GM21367 (cell line): ENCODE results near the gene TCAIM.
"Not testable (repeated sequence)": the region's sequence is repeated elsewhere in the genome, so short reads cannot be mapped to it uniquely, and the experiment has no call there.

ENCODE experiments used
- ATAC-seq: cut with Tn5 transposase; IDR thresholded peaks from one replicate; pipeline ENCODE4 v1.9.1; 2021; ENCODE audit not compliant: unreplicated experiment

The TCAIM gene

DNA sequence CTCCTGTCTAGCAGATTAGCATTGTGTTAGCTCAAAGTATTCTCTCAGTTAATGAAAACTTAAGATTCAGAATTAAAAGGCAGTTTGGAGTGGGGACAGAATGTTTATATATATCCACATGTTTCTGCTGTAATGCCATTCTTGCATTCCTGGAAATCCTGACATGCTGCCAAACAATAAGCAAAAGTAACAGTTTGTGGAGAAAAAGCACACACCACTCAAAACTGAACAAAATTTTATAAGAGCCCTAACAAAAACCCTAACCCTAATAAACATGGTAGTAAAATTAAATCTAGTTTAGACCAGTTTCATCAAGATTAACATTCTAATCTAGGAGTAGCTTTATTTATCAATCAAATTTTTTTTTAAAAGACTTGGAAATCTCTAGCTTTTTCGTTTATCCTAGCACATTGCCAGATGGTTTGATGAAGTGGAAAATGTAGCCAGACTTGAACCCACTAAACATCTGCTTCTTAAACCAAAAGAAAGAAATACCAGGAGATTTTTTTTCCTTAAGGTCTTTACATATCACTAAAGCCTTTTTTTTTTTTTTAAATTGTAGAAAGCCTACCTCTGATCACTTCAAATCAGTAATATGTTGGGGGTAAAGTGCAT, 3.7 kb downstream of the TCAIM start:
- ATAC-seq = no peak

DNA sequence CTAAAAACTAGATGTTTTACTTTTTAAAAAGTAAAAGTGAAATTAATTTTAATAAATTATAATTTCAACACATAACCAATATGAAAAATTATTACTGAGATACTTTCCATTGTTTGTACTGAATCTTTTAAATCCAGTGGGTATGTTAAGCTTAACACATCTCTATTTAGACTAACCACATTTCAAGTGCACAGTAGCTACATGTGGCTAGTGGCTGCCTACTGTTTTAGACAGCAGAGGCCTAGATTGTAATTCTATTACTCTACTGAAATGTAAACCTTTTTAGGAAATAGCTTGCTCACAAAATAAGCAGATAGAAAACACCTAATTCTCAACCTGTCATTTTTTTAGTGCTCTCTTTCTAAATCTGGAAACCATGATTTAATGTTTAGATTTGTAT, 4.9 kb downstream of the TCAIM start:
- no peak for ATAC-seq

DNA sequence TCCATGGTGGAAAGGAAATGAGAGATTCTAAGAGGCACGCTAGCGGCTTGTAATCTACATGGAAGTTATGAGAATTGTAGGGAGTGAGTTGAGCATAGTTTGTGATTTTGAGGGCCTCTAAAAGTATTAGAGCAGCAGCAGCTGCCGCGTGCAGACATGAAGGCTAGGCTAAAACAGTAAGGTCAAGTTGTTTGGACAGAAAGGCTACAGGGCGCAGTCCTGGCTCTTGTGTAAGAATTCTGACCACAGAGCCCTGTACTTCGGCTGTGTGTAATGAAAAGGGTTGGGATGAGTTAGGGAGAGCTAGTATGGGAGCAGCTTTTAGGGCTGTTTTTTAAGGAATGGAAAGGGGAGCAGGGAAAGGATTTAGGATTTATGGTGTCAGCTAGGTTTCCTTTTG, 8.0 kb downstream of the TCAIM start:
- not testable (repeated sequence) for ATAC-seq

DNA sequence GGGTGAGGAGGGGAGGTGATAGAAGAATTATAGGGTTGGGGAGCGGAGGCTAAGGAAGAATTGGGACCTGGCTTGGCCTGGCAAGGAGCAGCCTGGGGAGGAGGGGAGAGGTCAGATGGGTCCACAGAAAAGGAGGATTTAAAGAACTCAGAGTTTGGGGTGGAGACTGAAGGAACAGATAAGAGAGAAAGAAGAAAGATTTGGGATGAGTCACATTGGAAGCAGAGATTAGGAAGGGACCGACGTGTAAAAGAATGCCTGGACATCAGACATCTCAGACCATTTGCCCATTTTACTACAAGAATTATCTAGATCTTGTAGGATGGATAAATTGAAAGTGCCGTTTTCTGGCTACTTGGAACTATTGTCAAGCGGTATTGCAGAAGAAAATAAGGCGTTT, 10.4 kb downstream of the TCAIM start:
- ATAC-seq = no peak

DNA sequence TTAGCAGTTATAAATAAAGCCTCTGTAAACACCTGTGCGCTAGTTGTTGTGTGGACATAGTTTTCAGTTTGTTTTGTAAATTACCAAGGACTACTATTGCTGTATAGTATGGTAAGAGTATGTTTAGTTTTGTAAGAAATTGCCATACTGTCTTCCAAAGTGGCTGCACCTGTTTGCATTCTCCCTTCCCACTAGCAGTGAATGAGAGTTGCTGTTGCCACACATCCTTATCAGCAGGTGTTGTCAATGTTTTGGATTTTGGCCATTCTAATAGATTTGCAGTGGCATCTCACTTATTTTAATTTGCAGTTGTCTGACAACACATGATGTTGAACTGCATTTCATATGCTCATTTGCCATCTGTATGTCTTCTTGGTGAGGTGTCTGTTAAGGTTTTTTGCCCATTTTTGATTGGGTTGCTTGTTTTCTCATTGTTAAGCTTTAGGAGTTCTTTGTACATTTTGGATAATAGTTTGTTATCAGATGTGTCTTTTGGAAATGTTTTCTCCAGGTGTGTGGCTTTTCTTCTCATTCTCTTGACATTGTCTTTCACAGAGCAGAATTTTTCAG, 14.9 kb downstream of the TCAIM start:
- no peak for ATAC-seq

DNA sequence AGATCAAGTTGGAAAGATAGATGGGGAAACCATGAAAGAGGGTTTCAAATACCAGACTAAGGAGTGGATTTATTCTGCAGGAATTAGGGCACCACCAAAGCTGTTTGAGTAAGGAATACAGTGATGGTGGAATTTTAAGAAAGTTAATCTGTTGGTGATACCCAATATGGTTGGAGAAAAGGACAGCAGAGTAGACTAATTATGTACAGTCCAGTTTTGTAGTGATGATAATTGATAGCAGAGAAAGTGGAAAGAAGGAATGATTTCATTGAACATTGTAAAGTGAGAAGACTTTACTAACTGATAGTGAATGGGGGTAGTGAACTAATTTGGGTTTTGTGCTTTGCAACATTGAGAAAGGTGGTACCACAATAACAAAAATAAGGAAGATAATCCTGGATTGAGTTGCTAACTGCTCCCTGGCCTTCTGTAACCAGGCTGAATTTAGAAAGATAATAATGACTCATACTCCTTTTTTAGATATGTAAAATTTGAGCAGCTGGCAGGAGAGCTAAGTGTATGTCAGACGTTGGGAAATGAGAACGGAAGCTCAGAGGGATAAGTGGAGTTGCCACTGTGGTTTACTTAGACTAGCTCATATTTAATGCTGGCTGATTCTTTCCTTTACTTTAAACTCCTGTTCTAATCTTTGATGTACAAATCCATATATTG, 16.9 kb downstream of the TCAIM start:
- no peak for ATAC-seq

DNA sequence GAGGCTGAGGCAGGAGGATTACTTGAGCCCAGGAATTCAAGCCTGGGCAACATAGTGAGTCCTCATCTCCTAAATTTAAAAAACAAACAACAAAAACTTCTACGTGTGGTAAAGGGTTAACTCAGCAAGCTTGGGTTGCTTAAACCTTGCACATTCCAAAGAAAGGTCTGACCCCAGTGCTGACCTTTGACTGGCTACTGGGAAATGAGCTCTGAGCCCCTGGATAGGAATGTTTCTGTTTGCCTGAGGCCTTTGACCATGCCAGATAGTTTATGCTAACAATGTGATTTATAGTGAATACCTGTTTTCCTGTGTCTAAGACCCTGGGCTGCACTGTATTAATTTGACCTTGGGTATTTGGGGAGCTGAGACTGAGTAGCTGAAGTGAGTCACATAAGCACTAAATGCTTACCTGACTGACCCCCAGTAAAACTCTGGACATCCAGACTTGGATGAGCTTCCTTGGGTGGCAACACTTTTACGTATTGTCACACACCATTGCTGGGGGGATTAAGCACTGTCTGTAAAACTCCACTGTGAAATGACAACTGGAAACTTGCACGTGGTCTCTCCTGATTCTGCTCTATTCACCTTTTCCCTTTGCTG, 20.7 kb downstream of the TCAIM start:
- no peak for ATAC-seq

DNA sequence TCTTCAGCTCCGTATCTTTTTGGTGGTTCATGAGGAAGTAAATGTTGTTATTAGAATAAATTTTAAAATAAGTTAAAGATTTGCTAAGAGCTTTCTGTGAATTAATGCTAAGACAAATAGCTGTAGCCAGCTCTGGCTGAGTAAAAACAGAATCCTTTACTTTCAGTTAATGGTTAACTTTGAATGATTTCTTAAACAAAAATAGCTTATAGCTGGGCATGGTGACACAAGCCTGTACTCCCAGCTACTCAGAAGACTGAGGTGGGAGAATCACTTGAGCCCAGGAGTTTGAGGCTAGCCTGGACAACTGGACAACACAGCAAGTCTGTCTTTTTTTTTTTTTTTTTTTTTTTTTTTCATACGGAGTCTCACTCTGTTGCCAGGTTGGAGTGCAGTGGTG, 25.0 kb downstream of the TCAIM start:
- no peak for ATAC-seq

DNA sequence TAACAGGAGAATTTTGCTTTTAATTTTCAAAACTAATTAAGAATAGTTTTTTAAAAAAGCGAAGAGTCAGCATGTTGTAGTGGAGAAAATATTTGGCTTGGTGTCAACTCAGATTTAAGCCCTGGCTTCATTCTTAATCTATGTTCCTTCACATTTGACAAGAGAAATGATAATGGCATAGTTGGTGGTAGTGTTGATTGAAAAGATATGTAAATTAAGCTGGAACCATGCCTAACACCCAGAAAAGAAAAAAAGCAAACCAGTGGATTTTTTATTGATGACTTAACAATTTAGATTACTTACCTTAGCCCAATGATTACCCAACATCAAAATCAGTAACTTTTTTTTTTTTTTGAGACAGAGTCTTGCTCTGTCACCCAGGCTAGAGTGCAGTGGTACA, 27.4 kb downstream of the TCAIM start:
- no peak for ATAC-seq

DNA sequence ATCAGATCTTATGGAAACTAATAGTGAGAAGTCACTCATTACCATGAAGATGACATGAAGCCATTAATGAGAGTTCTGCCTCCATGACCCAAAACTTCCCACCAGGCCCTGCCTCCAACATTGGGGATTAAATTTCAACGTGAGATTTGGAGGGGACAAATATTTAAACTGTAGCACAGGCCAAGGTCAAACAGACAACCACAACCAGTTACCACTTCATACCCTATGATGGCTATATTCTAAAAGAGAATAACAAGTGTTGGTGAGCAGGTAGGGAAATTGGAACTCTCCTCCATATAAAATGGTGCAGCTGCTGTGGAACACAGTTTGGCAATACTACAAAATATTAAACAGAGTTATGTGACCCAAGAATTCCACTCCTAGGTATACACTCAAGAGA, 36.9 kb downstream of the TCAIM start:
- ATAC-seq = no peak

DNA sequence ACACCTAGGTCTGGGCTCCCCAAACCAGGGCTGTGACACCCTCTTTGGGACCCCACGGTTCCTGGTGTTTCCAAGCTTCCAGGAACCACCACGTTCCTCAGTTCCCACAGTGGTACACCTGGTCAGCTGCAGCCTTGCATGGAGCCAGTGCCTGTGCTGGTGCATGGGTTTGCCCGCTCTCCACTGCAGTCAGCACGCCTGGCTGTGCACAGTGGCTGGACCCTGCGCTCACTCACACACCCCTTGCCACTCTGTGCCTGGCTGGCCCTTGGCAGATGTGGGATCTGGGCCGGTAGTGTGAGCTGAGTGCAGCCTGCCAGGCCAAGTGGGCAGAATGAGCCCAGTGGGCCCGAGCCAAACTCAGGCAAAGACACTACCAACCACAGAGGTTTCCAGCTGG, 48.8 kb downstream of the TCAIM start:
- ATAC-seq = no peak

DNA sequence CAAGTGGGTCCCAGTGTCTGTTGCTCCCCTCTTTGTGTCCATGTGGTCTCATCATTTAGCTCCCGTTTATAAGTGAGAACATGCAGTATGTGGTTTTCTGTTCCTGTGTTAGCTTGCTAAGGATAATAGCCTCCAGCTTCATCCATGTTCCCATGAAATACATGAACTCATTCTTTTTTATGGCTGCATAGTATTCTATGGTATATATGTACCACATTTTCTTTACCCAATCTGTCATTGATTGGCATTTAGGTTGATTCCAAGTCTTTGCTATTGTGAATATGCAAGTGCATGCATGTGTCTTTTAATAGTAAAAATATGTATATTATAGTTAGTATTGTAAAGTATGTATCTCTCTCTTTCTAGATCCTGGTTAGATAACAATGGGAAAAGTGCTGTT, 53.9 kb downstream of the TCAIM start:
- ATAC-seq = no peak

DNA sequence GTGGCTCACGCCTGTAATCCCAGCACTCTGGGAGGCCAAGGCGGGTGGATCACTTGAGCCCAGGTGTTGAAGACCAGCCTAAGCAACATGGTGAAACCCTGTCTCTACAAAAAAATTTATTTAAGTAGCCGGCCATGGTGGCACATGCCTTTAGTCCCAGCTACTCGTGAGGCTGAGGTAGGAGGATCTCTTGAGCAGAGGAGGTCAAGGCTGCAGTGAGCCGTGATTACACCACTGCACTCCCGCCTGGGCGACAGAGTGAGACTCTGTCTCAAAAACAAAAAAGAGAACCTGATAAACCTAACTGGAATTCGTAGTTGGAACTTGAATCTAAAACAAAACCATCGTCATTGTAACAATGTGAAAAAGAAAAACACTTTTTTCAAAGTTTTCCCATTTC, 57.1 kb downstream of the TCAIM start:
- no peak for ATAC-seq

DNA sequence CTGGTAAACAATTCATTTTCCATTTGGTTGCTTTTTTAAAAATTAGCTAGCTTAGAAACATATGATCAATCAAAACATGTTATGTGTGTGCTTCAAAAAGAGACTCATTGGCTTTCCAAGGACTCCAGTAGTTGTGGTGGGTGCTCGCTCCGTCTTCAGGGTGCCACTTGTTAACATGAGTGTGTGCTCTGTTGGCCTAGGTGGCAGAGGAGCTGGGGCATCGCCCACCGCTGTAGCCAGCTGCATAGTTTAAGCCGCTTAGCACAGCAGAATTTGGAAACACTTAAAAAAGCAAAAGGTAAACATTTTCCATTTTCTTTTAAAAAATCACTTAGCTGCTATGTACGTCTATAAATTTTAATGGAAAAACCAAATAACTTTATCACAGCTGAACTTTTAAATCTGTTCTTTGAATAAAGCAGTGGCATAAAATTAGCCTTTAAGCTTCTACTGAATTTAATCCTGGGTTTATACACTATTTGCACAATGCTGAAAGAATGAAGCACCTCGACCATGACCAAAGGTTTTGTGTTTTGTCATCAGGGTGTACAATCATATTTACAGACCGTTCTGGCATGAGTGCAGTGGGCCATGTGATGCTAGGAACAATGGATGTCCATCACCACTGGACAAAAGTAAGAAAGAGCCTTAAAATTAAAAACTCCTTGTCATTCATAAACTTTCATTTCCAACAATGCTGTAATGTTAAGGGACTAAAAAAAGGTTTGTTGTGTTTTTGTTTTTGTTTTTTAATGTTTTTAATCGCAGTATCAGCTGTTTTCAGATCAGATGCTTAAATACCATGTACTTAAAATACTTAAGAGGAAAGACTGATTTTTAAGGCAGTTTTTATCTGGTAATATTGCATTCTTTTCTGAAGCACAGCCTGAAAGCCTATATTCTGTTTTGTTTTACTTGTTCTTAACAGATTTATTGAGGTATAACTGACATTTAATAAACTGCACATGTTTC, 57.9 kb downstream of the TCAIM start:
- no peak for ATAC-seq

DNA sequence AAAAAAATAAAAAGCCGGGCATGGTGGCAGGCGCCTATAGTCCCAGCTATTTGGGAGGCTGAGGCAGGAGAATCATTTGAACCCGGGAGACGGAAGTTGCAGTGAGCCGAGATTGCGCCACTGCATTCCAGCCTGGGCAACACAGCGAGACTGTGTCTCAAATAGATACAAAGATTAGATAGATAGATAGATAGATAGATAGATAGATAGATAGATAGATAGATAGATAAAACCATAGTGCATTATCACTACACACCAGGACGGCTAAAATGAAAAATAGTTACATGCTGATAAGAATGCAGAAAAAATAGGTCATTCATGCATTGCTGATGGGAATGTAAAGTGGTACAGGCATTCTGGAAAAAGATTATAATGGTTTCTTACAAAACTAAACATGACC, 59.7 kb downstream of the TCAIM start:
- ATAC-seq = not testable (repeated sequence)

DNA sequence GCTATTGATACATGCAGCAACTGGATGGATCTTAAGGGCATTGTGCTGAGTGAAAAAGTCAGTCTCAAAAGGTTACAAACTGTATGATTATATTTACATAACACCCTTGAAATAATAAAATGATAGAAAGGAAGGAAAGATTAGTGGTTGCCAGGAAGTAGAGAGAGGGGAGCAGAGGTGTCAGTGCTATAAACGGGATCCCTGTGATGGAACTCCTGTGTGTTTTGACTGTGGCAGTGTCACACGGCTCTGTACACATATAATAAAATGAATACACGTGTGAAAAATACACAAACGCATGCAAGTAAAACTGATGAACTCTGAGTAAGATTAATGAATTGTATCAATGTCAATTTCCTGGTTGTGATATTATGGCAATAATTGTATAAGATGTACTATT, 60.3 kb downstream of the TCAIM start:
- ATAC-seq = no peak

DNA sequence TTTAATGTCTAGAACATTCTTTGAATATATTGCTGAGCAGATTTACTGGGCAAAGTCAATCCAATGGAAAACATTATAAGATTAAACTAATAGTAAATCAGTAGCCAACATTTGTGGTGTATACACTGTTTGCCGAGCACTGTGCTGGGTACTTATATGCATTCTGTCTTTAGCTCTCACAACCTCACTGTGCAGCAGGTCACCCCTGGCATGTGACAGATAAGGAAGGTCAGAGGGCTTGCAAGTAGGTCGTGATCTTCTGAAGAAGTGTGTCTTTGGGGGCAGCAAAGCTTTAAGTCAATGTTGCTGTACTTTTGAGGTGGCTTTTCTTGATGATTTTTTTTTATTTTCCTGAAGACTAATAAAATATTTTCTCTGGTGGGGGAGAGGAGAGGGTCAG, 62.2 kb downstream of the TCAIM start:
- no peak for ATAC-seq

DNA sequence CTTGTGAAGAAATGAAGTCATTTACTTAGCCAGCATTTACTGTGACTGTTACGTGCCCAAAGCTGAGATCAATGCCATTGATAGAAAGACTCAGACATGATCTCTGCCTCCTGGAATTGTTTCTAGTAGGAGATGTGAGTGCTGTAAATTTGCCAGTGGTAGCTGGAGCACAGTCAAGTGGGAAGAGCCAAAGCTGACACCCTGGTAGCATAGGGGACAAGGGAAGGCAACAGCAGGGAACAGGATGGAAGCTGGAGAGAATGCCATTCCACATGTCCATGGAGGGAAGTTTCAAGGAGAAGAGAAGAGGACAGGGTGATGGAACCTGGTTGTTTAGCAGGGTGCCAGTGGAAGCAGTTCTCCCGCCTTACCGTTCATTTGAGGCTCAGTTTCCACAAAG, 64.0 kb downstream of the TCAIM start:
- ATAC-seq = no peak

DNA sequence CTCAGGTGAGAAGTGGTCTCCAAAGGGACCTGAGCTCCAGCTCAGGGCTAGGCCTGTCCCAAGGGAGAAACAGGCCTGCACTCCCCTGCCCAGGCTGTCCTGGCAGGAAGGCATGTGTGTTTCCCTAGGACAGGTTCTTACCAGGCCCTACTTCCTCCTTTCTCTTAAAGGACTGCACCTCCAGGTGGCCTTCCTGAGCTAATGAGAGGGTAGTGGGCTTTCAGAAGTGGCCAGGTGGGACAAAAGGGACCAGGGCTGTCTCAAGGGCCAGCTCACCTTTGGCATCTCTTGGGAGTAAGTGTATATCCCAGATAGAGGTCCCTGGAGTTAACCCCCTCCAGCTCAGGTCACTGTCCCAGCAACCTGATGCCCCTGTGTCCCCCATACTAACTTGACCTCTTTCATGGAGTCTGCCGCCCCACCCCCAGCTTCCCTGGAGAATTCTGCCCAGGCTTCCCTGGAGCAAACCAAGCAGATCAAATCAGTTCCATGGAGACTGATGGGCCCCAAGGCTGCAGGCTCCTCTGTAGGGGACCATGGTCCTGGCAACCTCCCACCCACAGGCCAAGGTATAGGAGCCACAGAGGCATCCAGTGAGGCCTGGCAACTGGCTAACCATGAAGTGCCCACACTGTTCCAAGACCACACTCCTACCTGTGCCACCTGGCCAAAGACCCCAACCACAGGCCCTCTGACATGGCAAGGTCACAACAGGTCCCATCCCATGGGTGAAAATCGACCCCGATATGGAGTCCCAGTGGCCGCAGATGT, 71.3 kb downstream of the TCAIM start:
- no peak for ATAC-seq

DNA sequence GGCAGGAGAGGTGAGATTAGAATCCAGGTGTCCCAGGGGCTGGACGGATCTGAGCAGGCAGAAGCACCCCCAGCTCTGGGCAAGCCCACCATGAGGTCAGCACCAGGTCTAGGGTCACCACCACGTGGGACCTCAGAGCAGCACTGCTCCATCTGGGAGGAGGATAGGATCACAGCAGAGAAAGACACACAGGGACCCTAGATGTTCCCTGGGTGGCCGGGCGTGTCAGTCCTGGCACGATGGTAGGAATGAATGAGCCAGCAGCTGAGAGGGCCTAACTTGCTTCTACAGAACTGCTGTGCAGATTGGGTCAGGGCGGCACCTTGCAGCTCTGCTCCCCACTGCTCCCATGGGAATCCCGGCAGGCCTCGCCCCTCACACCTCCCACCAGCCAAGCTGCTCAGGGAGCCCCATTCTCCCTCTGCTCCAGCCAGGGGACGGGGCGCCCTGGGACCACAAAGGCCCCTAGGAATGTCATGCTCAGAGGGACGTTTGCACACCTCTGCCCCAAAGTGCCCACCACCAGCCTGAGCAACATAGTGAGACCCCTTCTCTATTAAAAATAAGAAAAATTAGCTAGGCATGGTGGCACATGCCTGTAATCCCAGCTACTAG, 72.6 kb downstream of the TCAIM start:
- ATAC-seq = no peak
